HG03108 (cell line): ENCODE data around the gene CIDEA.
"Not testable (repeated sequence)": the region's sequence is repeated elsewhere in the genome, so short reads cannot be mapped to it uniquely, and the experiment has no call there.

Experiments
- ATAC-seq: cut with Tn5 transposase; IDR thresholded peaks from one replicate; pipeline ENCODE4 v1.9.1; 2021; ENCODE audit warnings: moderate library complexity; ENCODE audit not compliant: unreplicated experiment

CIDEA gene, protein sequence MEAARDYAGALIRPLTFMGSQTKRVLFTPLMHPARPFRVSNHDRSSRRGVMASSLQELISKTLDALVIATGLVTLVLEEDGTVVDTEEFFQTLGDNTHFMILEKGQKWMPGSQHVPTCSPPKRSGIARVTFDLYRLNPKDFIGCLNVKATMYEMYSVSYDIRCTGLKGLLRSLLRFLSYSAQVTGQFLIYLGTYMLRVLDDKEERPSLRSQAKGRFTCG

DNA sequence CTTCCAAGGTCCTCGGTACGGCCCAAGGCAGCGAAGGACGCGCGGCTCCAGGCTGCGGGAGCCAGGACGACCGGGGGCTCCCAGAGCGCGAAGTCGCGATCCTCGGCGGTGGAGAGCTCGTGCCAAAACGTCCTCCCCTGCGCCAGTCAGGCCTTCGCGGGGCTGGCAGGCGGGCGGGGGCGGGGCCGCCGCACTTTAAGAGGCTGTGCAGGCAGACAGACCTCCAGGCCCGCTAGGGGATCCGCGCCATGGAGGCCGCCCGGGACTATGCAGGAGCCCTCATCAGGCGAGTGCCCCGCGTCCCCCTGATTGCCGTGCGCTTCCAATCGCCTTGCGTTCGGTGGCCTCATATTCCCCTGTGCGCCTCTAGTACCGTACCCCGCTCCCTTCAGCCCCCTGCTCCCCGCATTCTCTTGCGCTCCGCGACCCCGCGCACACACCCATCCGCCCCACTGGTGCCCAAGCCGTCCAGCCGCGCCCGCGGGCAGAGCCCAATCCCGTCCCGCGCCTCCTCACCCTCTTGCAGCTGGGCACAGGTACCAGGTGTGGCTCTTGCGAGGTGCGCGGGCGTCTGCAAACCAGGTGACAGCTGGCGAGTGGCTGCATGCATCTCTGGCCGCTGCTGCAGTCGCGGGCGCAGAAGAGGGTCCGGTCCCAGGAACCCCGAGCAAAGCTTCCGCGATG, at the start of gene CIDEA:
Gene CIDEA, plus strand, starts transcription at position 226 of the 684 bp plus-strand sequence. Its CDS starts 23 bp downstream, at position 249.
- ATAC-seq: no peak

DNA sequence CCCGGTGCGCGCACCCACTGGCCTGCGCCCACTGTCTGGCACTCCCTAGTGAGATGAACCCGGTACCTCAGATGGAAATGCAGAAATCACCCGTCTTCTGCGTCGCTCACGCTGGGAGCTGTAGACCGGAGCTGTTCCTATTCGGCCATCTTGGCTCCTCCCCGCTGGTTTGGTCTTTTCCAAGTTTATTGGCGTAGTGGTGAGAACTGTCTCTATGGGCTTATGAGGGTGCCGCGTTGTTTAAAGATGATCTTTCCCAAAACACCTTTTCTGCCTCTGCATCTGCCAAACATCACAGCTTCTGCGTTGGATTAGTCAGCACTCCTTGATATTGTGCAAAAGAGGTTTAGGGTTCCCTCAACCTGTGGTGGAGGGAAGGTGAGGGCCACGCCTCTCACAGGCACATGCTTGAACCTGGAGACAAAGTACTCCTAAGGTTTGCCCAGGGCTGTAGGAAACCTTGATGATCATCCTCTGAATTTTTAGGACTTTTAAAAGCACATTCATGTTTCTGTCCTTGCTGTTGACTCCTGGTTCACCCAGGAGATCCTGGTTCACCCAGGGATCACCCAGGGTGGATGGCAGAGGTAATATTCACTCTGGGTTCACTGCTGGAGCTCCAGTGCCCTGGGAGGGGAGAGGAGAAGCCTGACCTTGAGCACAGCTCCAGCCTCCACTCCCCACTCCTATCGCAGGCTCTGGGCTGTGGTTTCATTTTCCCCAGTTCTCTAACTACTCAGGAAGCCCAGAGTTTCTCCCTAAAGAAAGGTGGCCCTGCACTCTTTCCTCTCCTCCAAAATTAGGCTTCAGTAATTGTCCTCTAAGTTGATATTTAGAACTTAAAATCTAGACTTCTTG, 45.6 kb upstream of the CIDEA start:
- not testable (repeated sequence) for ATAC-seq

DNA sequence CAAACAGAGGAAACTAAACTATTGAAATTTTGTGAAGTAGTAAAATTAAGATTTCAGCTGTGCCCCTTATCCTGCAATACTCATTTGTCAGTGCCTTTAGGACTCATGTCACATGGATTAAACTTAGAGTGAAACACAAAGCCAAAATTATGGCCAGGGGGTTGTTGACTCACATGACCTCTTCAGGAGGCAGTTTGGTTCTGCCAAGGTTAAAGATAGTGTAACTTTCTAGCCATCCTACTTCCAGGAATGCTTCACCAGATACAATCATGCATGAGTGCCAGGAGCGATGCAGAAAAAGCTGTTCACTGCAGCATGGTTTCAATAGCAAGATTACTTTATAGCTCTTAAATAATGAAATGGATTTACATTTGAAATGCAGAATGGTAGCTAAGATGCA, 41.9 kb upstream of the CIDEA start:
- ATAC-seq: not testable (repeated sequence)

DNA sequence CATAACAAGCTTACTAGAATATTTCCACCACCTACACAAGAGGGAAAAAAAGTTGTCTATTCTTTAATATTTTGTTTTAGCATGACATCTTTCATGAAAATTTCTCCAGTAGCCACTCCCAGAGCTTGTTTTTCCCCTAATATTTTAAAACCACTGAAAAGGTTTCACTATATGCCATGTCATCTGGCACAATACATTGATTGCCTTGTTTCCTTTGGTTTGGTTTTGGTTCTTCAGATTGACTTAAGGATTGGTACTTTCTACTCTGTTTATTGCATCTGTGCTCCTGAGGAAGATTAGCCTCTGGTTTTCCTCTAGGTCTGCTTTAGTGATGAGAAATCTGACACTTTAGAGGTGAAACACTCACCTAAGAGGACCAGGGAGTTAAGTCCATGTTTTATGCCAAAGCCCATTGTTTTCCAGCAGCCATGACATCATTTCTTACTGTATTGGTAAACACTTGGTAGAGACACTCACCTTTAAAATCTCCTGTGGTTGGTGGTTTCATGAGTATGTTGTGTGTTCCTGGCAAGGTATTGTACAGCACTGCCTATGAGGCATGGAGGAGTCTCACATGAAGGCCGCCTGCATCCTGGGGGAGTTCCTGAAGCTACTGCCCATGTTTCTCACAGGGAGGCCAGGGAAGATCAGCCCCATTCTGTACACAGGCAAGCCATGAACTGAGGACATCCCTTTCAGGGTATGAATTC, 39.7 kb upstream of the CIDEA start:
- ATAC-seq: not testable (repeated sequence)

DNA sequence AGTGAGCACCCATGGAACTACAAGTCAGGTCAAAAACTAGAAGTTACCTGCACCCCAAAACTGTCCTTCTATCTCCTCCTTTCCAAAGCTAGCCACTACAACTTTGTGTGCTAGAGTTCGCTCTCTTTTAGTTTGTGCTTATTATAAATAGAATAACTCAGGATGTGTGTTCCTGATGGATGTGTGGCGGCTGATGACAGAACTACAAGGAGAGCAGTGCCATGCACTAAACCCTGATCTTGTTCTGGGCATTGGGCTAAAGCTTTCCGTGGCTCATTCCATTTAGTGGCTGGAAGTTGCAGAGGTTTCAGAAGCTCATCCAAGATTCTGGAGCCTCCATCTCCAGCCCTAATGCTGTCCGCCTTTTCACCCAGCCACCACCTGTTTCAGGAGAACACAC, 37.7 kb upstream of the CIDEA start:
- not testable (repeated sequence) for ATAC-seq

DNA sequence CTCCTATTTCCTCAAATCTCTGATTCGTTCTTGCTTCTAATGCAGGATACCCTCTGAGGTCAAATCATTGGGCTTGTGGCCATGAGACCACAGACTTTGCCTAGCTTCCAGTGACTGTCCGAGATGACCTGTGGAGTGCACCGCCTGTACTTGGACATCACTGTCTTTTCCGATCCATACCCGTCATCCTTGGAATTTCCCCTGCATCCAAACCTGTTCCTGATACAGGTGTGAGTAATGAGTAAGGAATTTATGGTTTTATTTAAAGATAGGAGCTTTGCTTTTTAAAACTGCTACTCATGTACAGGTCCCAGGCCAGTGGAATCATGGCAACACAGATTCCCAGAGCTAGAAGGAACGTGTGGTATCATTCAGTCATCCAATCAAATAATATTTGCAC, 35.6 kb upstream of the CIDEA start:
- not testable (repeated sequence) for ATAC-seq

DNA sequence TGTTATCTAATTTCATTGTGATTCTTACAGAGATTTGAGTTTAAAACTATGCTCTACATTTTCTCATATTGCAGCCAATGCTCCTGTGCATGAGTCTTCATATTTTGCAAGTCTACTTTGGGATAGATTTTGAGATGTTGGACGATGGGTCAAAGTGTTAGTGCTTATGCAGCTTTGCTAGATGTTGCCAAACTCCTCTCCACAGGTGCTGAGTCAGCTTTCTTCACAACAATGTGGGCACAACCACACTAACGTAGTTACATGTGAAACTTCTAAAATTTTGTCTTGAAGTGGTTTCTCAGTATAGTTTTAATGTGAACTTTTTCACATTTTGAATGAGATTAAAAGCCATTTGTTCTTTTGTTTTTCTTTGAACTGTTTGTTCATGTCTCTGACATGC, 32.1 kb upstream of the CIDEA start:
- ATAC-seq: not testable (repeated sequence)

DNA sequence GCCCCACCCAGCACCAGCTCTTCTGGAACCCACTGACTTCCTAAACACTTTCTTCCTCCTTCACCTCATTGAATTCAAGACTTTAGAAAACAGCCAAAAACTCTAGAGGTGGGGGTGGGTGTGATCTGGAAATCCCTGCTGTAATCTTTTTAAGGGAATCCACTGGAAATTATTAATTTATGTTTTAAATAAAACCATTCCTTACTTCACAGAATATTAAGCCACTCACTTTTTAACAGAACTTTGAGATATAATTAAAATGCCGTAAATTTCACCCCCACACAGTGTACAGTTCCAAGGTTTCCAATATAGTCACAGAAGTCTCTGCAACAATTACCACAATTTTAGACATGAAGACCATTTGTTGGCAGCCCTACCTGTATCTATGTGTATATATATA, 30.8 kb upstream of the CIDEA start:
- ATAC-seq: not testable (repeated sequence)

DNA sequence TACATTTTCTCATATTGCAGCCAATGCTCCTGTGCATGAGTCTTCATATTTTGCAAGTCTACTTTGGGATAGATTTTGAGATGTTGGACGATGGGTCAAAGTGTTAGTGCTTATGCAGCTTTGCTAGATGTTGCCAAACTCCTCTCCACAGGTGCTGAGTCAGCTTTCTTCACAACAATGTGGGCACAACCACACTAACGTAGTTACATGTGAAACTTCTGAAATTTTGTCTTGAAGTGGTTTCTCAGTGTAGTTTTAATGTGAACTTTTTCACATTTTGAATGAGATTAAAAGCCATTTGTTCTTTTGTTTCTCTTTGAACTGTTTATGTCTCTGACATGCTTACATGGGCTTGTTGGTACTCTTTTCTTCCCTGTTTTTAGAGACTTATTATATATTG, 27.4 kb upstream of the CIDEA start:
- ATAC-seq: not testable (repeated sequence)

DNA sequence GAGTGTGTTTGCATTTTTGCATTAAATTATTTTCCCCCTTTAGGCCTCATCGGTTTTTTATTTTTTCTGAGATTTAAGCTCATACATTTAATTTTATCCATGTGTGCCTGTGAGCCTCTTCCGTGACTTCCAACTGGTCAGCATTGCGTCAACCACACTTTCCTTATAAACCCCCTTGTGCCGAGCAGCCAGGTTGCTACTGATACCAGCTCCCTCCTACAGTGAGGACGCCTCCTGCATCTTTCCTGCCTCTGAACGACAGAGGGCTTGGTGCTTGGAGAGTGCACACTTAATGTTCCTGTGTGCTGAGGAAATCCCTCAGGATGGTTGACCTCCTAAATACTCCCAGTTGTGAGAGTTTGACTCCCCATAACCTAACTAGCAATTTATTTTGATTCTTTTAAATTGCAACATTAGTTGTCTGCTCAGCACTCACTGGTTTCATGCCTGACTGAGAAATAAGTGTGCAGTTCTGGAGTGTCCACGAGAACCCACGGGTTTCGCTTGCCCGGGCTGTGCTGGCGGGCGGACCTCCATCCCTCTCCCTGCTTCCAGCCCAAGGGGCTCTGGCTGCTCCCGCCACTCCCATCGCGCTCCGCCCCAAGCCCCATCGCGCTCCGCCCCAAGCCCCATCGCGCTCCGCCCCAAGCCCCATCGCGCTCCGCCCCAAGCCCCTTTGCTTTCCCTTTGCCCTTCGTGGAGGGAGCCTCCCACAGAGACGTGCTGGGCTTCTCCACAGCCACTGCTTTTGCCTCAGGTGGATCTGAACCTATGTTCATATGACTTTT, 26.6 kb upstream of the CIDEA start:
- not testable (repeated sequence) for ATAC-seq

DNA sequence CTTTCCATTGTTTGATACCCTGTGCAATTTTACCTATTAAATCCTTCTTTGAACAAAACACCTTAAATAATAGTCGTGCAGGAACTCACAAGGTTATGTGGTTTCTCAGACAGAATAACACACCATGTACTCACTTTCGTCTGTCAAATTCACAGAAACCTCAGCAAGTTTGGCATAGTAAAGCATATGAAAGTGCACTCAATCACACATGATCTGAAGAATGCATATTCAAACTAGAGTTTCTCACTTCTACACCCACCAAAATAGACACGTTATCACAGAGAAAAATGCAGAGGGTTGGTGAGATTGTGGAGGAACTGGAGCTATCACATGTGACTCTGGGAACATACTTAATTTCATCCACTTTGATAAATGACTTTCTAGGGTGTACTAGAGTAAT, 25.9 kb upstream of the CIDEA start:
- ATAC-seq: not testable (repeated sequence)

DNA sequence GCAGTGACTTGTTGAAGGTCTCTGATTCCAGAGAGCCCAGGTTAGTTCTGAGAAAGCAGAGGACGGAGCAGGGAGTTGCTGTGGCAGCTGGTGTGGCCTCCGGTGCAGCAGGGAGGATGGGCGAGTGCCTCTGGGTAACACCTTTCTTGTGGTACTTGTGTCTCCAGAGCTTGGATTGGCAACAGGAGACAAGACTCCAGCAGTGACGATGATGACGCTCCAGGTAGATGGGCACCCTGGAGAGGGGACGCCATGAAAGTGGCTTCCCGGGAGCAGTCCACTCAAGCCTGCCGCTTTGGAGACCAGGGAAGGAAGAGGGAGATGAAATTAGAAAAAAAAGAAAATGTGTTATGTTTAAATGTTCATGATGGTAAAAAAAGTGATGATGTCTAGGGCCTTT, 23.6 kb upstream of the CIDEA start:
- ATAC-seq: not testable (repeated sequence)

DNA sequence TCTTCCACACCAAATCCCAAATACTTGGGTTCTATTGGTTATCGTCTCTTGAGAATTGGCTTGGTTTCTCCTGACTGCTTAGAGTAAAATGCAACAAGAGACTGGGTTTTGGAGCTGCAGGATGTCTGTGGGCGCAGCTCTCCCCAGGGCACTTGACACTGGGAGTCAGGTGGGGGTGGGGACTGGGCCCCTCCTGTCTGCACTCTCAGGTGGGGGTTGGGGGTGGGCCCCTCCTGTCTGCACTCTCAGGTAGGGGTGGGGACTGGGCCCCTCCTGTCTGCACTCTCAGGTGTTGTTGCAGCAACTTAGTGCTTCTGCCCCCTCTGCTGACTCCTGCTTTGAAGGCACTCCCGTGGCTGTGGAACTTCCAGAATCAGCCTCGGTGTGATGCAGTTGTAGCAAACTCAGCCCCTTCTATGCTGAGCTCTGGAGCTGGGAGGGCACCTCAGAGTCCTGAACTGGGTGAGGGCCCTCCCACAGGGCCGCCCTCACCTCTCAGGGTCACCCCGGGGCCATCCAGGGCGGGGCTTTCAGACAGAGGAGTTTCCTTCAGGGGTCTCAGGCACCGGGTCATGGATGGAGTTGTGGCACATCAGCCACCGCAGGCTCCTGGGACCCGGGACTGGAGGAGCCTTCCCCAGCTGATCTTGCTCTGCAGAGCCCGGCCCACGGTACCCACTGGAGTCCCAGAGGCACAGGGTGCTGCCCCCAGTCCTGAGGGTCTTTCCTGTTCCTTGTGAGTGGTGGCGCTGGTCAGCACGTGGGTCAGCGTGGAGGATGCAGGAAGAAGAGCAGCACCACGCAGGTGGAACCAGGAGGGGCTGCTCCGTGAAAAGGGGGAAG, 22.9 kb upstream of the CIDEA start:
- no peak for ATAC-seq

DNA sequence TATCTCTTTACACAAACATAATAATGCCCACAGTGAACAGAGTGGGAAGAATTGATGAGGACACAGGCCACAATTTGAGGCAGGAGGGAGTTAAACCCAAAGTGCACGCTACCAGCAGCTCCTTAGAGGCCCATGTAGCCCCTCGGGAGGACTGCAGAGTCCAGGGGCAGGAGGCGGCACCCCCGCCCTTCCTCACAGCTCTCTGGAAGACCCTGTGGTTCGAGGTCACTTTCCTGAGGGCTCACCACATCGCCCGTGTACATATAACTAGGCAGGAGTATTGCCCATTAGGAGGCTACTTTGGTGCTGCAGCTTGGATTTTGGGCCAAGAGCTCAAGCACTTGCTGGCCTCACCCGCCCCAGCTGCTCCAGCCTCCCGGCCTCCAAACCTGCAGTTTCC, 22.2 kb upstream of the CIDEA start:
- no peak for ATAC-seq

DNA sequence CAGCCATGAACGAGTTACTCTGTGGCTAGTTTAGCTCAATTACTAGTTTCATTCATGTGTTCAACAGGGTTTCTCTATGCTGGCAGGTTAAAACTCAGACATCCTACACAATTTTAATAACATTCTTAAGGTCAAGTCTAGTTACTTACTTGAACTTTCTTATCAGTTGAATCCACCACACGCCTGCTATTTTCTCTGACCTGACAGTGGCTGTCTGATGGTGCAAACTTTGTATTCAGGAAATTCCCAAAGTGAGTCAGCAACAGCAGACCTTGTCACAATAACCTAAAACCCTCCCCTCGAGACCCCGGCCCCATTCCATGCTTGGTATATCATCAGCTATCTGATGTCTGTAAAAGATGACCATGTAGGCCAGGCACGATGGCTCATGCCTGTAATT, 20.8 kb upstream of the CIDEA start:
- no peak for ATAC-seq

DNA sequence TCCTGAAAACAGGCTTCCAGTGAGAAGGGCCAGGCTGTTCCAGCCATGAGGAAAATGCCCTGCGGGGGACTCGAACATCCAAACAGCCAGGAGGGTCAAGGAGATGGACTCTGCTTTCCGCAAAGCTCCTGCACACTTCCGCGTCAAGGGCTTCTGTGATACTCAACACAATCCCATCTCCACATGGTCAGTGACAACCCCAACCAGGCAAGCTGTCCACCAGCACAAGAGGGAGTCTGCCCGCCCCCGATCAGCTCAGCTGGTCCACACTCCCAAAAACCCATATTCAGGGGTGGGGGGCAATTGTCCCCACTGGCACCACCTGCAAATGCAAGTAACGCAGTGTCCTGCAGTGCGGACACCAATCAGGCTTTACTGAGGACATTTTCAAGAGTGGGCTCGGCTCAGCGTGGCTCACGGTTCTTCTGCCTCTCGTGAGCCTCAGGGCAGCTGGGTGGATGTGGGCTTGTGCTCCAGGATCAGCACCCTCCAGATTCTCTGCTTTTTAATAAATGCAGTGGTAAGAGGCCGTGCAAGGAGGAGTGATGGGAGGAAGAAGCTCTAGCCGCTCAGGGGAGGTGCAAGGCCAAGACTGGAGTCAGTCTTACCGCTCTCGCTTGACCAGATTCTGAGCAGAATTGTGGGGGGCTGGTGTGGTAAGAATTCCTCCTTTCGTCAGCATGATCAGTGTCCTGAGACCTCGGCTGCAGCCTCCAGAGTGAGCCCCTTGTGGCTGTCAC, 19.5 kb upstream of the CIDEA start:
- no peak for ATAC-seq

DNA sequence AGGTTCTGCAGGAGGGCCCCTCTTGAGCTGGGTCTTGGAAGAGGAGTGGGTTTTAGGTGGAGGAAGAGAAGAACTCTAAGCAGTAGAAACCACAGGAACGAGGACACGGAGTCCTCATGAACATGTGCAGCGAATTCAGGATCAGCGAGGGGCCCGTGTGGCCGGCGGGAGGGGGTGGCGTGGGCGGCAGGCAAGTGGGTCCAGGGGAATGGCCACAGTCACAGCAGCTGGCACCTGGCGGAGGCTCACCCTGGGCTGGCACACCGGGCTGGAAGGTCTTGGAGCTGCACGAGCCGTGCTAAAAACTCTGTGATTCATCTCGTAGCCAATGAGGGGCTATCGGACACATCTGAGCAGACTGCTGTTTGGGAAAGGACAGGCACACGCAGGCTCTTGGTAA, 18.0 kb upstream of the CIDEA start:
- ATAC-seq: no peak

DNA sequence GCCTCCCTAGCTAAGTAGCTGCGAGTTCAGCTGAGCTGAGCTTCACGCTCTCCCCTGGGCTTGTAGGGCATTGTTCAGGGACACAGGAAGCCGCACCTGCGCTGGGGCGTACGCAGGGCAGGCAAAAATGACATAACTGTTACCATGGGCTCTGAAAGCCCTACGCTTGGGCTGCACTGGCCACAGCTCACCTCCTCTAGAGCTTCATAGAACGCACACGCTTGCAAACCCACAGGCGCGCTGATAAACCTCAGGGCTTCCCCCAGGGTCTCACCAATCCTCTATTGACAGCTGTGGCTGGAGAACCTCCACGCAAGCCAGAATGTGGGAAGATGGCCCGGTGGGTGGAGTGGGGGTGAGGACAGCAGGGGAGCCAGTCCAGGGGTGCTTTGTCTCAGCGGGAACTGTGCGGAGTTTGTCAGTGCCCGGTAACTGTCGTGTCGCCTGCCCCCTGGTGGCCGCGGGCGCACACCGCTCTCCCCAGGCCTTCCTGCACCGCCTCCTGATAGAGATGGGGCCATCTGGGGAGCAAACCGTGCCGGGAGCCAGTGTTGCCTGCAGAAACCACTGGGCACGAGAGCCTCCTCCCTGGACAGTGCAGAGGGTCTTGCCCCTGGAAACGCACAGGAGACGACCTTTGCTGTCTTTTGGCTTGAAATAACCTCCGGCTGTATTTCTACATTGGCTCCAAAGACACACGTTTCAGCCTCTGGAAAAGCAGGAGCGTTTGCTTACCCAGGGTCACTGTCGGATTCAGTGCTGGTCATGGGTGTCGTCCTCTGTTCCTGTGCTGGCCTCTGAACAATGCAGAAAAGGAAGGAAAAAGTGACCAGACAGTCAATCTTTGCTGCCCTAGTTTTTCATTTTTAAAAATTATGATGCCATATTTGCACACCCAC, 17.0 kb upstream of the CIDEA start:
- ATAC-seq: peak; percentile 73
